K562 (cell line): Measurements from ENCODE around the gene ANO1. TPM values are rescaled to one million over a fixed set of nuclear protein-coding genes. Genes with fewer than 3 reads are reported as not detected.

ENCODE experiments used
- EWSR1 ChIP-seq: fragments of 450-650 bp; IDR thresholded peaks from 2 replicates; pipeline ENCODE4 v1.6.1; 2018; ENCODE audit warnings: borderline replicate concordance, mild to moderate bottlenecking, low read depth, moderate library complexity; ENCODE audit not compliant: partially characterized antibody
- FOXA3 ChIP-seq, 2 experiments: fragments of 450-650 bp in 1 of 2; sonication (generic) in 1 of 2; formaldehyde crosslinking; IDR thresholded peaks in 1 of 2; conservative IDR thresholded peaks in 1 of 2; 2 replicates each; pipeline versions ENCODE4 v1.4.0 to v1.8.0; 2020 to 2022; ENCODE audit warnings: mild to moderate bottlenecking in 2 of 2, missing genetic modification reagents in 1 of 2
- HNRNPUL1 ChIP-seq: fragments of 200-400 bp; formaldehyde crosslinking; IDR thresholded peaks from 2 replicates; pipeline ENCODE4 v1.6.1; 2017; ENCODE audit warnings: low read length
- MEIS2 ChIP-seq: fragments of 450-650 bp; IDR thresholded peaks from 2 replicates; pipeline ENCODE4 v1.6.1; 2014; ENCODE audit warnings: mild to moderate bottlenecking; ENCODE audit not compliant: partially characterized antibody
- POLR3A ChIP-seq: IDR thresholded peaks from 2 replicates; pipeline ENCODE4 v1.6.1; 2011; ENCODE audit warnings: borderline replicate concordance, mild to moderate bottlenecking, moderate library complexity; ENCODE audit not compliant: insufficient read length, insufficient read depth; ENCODE audit errors: extremely low read depth
- RBM14 ChIP-seq: fragments of 200-400 bp; formaldehyde crosslinking; IDR thresholded peaks from 2 replicates; pipeline ENCODE4 v1.6.1; 2018; ENCODE audit warnings: low read depth, mild to moderate bottlenecking, low read length, moderate library complexity, borderline replicate concordance; ENCODE audit not compliant: insufficient read depth
- ZNF561 ChIP-seq: fragments of 450-650 bp; formaldehyde crosslinking; conservative IDR thresholded peaks from 2 replicates; pipeline ENCODE4 v1.4.0; 2020; ENCODE audit warnings: mild to moderate bottlenecking, moderate library complexity
- ZNF79 ChIP-seq: fragments of 250-450 bp; sonication (Bioruptor Pico); IDR thresholded peaks from 2 replicates; pipeline ENCODE4 v1.4.0; 2020; ENCODE audit warnings: low read depth, mild to moderate bottlenecking, moderate library complexity
- polyA plus RNA-seq, 8 experiments: library from polyadenylated mRNA; depleted of rRNA in 4 of 8; stranded (reverse) in 5 of 8; unstranded in 3 of 8; fragments of >200 nt; fragmentation: Nextera tagmentation in 2 of 8; fragmentation: Illumina TruSeq in 1 of 8; extraction: Ambion mirVana in 2 of 8; extraction: Trizol in 1 of 8; gene quantifications; 2 replicates each; pipeline versions ENCODE4 v1.2.1 to v1.2.3, GENCODE V29; 2011 to 2014; ENCODE audit warnings: inconsistent platforms in 1 of 8, missing spikeins in 1 of 8
- total RNA-seq, 7 experiments: library from RNA; depleted of rRNA in 6 of 7; stranded (reverse); fragments of >200 nt in 6 of 7; fragmentation: Illumina TruSeq in 2 of 7; extraction: Trizol in 2 of 7; gene quantifications; 2 replicates each; pipeline versions ENCODE4 v1.2.1 to v1.2.3, GENCODE V29; 2011 to 2021; ENCODE audit warnings: low replicate concordance in 1 of 7
- TF ChIP-seq, protein P1 (sequence below): sonication (generic); formaldehyde crosslinking; IDR thresholded peaks from 2 replicates; pipeline ENCODE4 v1.8.0; 2022; ENCODE audit warnings: mild to moderate bottlenecking, missing genetic modification reagents
- TF ChIP-seq, protein P2 (sequence below): fragments of 250-450 bp; sonication (Bioruptor Pico); IDR thresholded peaks from 2 replicates; pipeline ENCODE4 v1.5.0; 2021
- TF ChIP-seq, protein P3 (sequence below): sonication (generic); formaldehyde crosslinking; IDR thresholded peaks from 2 replicates; pipeline ENCODE4 v1.8.0; 2022; ENCODE audit warnings: missing genetic modification reagents, mild to moderate bottlenecking, borderline replicate concordance
- TF ChIP-seq, protein P4 (sequence below): fragments of 450-650 bp; IDR thresholded peaks from 2 replicates; pipeline ENCODE4 v1.7.1; 2018; ENCODE audit warnings: mild to moderate bottlenecking, low read depth; ENCODE audit not compliant: partially characterized antibody
- TF ChIP-seq, protein P5 (sequence below): sonication (generic); formaldehyde crosslinking; IDR thresholded peaks from 2 replicates; pipeline ENCODE4 v1.8.1; 2023; ENCODE audit warnings: mild to moderate bottlenecking, missing genetic modification reagents
- TF ChIP-seq, protein P6 (sequence below): sonication (generic); formaldehyde crosslinking; IDR thresholded peaks from 2 replicates; pipeline ENCODE4 v1.8.0; 2022; ENCODE audit warnings: mild to moderate bottlenecking, missing genetic modification reagents

The ANO1 gene
- total and polyA plus RNA-seq, 9 of the 15 experiments (the other 6 are each of a cell fraction or from before 2014, with no cell fraction given) = not detected

DNA sequence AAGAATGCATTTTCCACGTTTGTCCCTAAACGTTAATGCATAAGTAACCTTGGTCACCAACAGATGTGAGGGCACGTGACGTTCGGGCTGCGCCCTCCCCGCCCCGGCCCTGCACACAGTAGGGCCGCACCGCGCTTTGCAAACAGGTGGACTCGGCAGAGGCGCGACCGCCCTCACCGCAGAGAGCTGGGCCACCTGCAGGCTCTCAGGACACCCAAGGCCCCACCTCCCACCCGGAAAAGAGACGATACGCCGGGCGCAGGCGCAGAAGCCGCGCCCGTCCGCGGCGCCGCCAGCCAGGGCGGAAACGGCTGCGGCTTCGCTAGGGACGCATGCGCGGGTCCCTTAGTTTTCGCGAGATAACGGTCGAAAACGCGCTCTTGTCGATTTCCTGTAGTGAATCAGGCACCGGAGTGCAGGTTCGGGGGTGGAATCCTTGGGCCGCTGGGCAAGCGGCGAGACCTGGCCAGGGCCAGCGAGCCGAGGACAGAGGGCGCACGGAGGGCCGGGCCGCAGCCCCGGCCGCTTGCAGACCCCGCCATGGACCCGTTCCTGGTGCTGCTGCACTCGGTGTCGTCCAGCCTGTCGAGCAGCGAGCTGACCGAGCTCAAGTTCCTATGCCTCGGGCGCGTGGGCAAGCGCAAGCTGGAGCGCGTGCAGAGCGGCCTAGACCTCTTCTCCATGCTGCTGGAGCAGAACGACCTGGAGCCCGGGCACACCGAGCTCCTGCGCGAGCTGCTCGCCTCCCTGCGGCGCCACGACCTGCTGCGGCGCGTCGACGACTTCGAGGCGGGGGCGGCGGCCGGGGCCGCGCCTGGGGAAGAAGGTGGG lies 125.0 kb downstream of the ANO1 start, which contains the start of gene FADD (continued):
- no peak for TF ChIP-seq FOXA3 (CRISPR knock-in tag; conservative IDR thresholded peaks at IDR 0.05 in 1 of 2, IDR thresholded peaks at IDR 0.05 in 1 of 2)
- TF ChIP-seq, protein P1, sequence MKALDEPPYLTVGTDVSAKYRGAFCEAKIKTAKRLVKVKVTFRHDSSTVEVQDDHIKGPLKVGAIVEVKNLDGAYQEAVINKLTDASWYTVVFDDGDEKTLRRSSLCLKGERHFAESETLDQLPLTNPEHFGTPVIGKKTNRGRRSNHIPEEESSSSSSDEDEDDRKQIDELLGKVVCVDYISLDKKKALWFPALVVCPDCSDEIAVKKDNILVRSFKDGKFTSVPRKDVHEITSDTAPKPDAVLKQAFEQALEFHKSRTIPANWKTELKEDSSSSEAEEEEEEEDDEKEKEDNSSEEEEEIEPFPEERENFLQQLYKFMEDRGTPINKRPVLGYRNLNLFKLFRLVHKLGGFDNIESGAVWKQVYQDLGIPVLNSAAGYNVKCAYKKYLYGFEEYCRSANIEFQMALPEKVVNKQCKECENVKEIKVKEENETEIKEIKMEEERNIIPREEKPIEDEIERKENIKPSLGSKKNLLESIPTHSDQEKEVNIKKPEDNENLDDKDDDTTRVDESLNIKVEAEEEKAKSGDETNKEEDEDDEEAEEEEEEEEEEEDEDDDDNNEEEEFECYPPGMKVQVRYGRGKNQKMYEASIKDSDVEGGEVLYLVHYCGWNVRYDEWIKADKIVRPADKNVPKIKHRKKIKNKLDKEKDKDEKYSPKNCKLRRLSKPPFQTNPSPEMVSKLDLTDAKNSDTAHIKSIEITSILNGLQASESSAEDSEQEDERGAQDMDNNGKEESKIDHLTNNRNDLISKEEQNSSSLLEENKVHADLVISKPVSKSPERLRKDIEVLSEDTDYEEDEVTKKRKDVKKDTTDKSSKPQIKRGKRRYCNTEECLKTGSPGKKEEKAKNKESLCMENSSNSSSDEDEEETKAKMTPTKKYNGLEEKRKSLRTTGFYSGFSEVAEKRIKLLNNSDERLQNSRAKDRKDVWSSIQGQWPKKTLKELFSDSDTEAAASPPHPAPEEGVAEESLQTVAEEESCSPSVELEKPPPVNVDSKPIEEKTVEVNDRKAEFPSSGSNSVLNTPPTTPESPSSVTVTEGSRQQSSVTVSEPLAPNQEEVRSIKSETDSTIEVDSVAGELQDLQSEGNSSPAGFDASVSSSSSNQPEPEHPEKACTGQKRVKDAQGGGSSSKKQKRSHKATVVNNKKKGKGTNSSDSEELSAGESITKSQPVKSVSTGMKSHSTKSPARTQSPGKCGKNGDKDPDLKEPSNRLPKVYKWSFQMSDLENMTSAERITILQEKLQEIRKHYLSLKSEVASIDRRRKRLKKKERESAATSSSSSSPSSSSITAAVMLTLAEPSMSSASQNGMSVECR = peak; percentile 73; the same call in 1 of the 2 replicates
- TF ChIP-seq, protein P2, sequence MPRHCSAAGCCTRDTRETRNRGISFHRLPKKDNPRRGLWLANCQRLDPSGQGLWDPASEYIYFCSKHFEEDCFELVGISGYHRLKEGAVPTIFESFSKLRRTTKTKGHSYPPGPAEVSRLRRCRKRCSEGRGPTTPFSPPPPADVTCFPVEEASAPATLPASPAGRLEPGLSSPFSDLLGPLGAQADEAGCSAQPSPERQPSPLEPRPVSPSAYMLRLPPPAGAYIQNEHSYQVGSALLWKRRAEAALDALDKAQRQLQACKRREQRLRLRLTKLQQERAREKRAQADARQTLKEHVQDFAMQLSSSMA = no peak
- TF ChIP-seq, protein P3, sequence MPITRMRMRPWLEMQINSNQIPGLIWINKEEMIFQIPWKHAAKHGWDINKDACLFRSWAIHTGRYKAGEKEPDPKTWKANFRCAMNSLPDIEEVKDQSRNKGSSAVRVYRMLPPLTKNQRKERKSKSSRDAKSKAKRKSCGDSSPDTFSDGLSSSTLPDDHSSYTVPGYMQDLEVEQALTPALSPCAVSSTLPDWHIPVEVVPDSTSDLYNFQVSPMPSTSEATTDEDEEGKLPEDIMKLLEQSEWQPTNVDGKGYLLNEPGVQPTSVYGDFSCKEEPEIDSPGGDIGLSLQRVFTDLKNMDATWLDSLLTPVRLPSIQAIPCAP = no peak
- no peak for TF ChIP-seq POLR3A
- TF ChIP-seq, protein P4, sequence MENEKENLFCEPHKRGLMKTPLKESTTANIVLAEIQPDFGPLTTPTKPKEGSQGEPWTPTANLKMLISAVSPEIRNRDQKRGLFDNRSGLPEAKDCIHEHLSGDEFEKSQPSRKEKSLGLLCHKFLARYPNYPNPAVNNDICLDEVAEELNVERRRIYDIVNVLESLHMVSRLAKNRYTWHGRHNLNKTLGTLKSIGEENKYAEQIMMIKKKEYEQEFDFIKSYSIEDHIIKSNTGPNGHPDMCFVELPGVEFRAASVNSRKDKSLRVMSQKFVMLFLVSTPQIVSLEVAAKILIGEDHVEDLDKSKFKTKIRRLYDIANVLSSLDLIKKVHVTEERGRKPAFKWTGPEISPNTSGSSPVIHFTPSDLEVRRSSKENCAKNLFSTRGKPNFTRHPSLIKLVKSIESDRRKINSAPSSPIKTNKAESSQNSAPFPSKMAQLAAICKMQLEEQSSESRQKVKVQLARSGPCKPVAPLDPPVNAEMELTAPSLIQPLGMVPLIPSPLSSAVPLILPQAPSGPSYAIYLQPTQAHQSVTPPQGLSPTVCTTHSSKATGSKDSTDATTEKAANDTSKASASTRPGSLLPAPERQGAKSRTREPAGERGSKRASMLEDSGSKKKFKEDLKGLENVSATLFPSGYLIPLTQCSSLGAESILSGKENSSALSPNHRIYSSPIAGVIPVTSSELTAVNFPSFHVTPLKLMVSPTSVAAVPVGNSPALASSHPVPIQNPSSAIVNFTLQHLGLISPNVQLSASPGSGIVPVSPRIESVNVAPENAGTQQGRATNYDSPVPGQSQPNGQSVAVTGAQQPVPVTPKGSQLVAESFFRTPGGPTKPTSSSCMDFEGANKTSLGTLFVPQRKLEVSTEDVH = peak; percentile 73
- peak; percentile 95 for TF ChIP-seq MEIS2
- TF ChIP-seq, protein P5, sequence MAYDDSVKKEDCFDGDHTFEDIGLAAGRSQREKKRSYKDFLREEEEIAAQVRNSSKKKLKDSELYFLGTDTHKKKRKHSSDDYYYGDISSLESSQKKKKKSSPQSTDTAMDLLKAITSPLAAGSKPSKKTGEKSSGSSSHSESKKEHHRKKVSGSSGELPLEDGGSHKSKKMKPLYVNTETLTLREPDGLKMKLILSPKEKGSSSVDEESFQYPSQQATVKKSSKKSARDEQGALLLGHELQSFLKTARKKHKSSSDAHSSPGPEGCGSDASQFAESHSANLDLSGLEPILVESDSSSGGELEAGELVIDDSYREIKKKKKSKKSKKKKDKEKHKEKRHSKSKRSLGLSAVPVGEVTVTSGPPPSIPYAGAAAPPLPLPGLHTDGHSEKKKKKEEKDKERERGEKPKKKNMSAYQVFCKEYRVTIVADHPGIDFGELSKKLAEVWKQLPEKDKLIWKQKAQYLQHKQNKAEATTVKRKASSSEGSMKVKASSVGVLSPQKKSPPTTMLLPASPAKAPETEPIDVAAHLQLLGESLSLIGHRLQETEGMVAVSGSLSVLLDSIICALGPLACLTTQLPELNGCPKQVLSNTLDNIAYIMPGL (CRISPR knock-in tag) = no peak
- TF ChIP-seq, protein P6, sequence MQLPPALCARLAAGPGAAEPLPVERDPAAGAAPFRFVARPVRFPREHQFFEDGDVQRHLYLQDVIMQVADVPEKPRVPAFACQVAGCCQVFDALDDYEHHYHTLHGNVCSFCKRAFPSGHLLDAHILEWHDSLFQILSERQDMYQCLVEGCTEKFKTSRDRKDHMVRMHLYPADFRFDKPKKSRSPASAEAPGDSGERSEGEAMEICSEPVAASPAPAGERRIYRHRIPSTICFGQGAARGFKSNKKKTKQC (CRISPR knock-in tag) = peak; percentile 31; the same call in 1 of the 2 replicates
- no peak for TF ChIP-seq ZNF561
- TF ChIP-seq RBM14 = no peak
- TF ChIP-seq EWSR1 = no peak
- TF ChIP-seq HNRNPUL1 = no peak
- no peak for TF ChIP-seq ZNF79
